ENCODE data around the gene RNF20.

- TF ChIP-seq EZH2 (IDR thresholded peaks at IDR 0.05; ENCODE audit: insufficient read depth, low read length), result no peak
- TF ChIP-seq CTCF (IDR thresholded peaks at IDR 0.05; ENCODE audit: insufficient read depth, low read depth, low read length), result no peak
Observed at GRCh38 chr9:101540069-101540468, 6.4 kb downstream of the RNF20 start.

All from astrocyte (in vitro differentiated cells and primary cell).